PC-9 (cell line): Measurements from ENCODE around the gene CTNNA3.
"Not testable (repeated sequence)": the region's sequence is repeated elsewhere in the genome, so short reads cannot be mapped to it uniquely, and the experiment has no call there.

Experiments used
- EZH2 ChIP-seq: fragments of 200-600 bp; sonication (generic); IDR thresholded peaks from 2 replicates; pipeline ENCODE4 v1.8.0; 2017; ENCODE audit warnings: antibody characterized with exemption, low read depth
- TF ChIP-seq, protein P1 (sequence below): fragments of 200-600 bp; sonication (generic); conservative IDR thresholded peaks from 2 replicates; pipeline ENCODE4 v1.6.1; 2017; ENCODE audit warnings: mixed run types, antibody characterized with exemption, mild to moderate bottlenecking, moderate library complexity

- TF ChIP-seq, protein P1, sequence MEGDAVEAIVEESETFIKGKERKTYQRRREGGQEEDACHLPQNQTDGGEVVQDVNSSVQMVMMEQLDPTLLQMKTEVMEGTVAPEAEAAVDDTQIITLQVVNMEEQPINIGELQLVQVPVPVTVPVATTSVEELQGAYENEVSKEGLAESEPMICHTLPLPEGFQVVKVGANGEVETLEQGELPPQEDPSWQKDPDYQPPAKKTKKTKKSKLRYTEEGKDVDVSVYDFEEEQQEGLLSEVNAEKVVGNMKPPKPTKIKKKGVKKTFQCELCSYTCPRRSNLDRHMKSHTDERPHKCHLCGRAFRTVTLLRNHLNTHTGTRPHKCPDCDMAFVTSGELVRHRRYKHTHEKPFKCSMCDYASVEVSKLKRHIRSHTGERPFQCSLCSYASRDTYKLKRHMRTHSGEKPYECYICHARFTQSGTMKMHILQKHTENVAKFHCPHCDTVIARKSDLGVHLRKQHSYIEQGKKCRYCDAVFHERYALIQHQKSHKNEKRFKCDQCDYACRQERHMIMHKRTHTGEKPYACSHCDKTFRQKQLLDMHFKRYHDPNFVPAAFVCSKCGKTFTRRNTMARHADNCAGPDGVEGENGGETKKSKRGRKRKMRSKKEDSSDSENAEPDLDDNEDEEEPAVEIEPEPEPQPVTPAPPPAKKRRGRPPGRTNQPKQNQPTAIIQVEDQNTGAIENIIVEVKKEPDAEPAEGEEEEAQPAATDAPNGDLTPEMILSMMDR = not testable (repeated sequence)
- TF ChIP-seq EZH2 = not testable (repeated sequence)
These were observed 5.5 kb downstream of the CTNNA3 start for GRCh38 chr10:67690540-67690939.
